MG63 (cell line): Measurements from ENCODE around the gene RCBTB2. TPM values are rescaled to one million over a fixed set of nuclear protein-coding genes. Genes with fewer than 3 reads are reported as not detected.
"Not testable (repeated sequence)": the region's sequence is repeated elsewhere in the genome, so short reads cannot be mapped to it uniquely, and the experiment has no call there.

Experiments used
- DNase-seq: peaks from one replicate; pipeline ENCODE4 v3.0.0-alpha.2; 2020
- H3K27me3 ChIP-seq: fragments of 250-450 bp; sonication (Bioruptor Pico); 2 replicates; pipeline ENCODE4 v1.5.1; 2020; ENCODE audit warnings: mild to moderate bottlenecking, moderate library complexity
- H3K36me3 ChIP-seq: fragments of 250-450 bp; sonication (Bioruptor Pico); 2 replicates; pipeline ENCODE4 v1.5.1; 2020; ENCODE audit warnings: mild to moderate bottlenecking, moderate library complexity
- H3K4me3 ChIP-seq: fragments of 250-450 bp; sonication (Bioruptor Pico); 2 replicates; pipeline ENCODE4 v1.5.1; 2020; ENCODE audit warnings: mild to moderate bottlenecking, moderate library complexity
- H3K9me3 ChIP-seq: fragments of 250-450 bp; sonication (Bioruptor Pico); 2 replicates; pipeline ENCODE4 v1.5.1; 2020; ENCODE audit warnings: mild to moderate bottlenecking, moderate library complexity
- total RNA-seq: library from RNA; depleted of rRNA; stranded (reverse); fragments of >200 nt; shearing (Covaris generic); gene quantifications from 2 replicates; pipeline ENCODE4 v1.2.3, GENCODE V29; 2014; ENCODE audit warnings: low replicate concordance

The RCBTB2 gene
- total RNA-seq, 1 experiment from 2014 or later = 3.0 TPM

GRCh38 chr13:48491423-48492095 lies 41.3 kb downstream of the RCBTB2 start:
- H3K4me3 ChIP-seq = no peak overlapping the region
- H3K36me3 ChIP-seq = no peaks in the 10 kb centered on the region; the same call in 1 of the 2 replicates
- DNase-seq = no peak
- no peaks in the 10 kb centered on the region for H3K27me3 ChIP-seq
- no peaks in the 10 kb centered on the region for H3K9me3 ChIP-seq

- no peaks in the 10 kb centered on the region for H3K9me3 ChIP-seq
- H3K27me3 ChIP-seq = no peaks in the 10 kb centered on the region
- no peak overlapping the region for H3K4me3 ChIP-seq
- no peaks in the 10 kb centered on the region; the same call in 1 of the 2 replicates for H3K36me3 ChIP-seq
- no peak for DNase-seq
Measured at GRCh38 chr13:48490241-48490640, 42.6 kb downstream of the RCBTB2 start.

GRCh38 chr13:48489666-48490065 lies 43.2 kb downstream of the RCBTB2 start:
- Histone ChIP-seq H3K4me3 (no peak overlapping the region), H3K9me3 (no peaks in the 10 kb centered on the region), H3K27me3 (no peaks in the 10 kb centered on the region), H3K36me3 (no peaks in the 10 kb centered on the region; the same call in 1 of the 2 replicates)
- no peak for DNase-seq

- Histone ChIP-seq H3K36me3 (peaks cover 4% of the 10 kb centered on the region; the same call in 1 of the 2 replicates), H3K9me3 (no peaks in the 10 kb centered on the region), H3K27me3 (no peaks in the 10 kb centered on the region), H3K4me3 (no peak overlapping the region)
- DNase-seq = no peak
Measured at GRCh38 chr13:48488995-48489394, 43.9 kb downstream of the RCBTB2 start.

- Histone ChIP-seq H3K27me3 (no peaks in the 10 kb centered on the region), H3K4me3 (no peak overlapping the region), H3K36me3 (peaks cover 4% of the 10 kb centered on the region; the same call in 1 of the 2 replicates), H3K9me3 (no peaks in the 10 kb centered on the region)
- no peak for DNase-seq
Measured at GRCh38 chr13:48487968-48488367, 44.9 kb downstream of the RCBTB2 start.

- Histone ChIP-seq H3K9me3 (no peaks in the 10 kb centered on the region), H3K36me3 (peaks cover 4% of the 10 kb centered on the region; the same call in 1 of the 2 replicates), H3K4me3 (no peak overlapping the region), H3K27me3 (no peaks in the 10 kb centered on the region)
- no peak for DNase-seq
Measured at GRCh38 chr13:48486836-48487235, 46.0 kb downstream of the RCBTB2 start.

- H3K9me3 ChIP-seq = no peaks in the 10 kb centered on the region
- no peaks in the 10 kb centered on the region for H3K27me3 ChIP-seq
- H3K36me3 ChIP-seq = peaks cover 4% of the 10 kb centered on the region; the same call in 1 of the 2 replicates
- no peak overlapping the region for H3K4me3 ChIP-seq
- DNase-seq = no peak
Measured at GRCh38 chr13:48486362-48486761, 46.5 kb downstream of the RCBTB2 start.

GRCh38 chr13:48485432-48485831 lies 47.4 kb downstream of the RCBTB2 start:
- H3K36me3 ChIP-seq = peaks cover 4% of the 10 kb centered on the region; the same call in 1 of the 2 replicates
- no peak for DNase-seq
- no peak overlapping the region for H3K4me3 ChIP-seq
- H3K27me3 ChIP-seq = no peaks in the 10 kb centered on the region
- H3K9me3 ChIP-seq = no peaks in the 10 kb centered on the region

- peaks cover 9% of the 10 kb centered on the region; the same call in 1 of the 2 replicates for H3K36me3 ChIP-seq
- H3K27me3 ChIP-seq = no peaks in the 10 kb centered on the region
- no peak overlapping the region for H3K4me3 ChIP-seq
- no peak for DNase-seq
- no peaks in the 10 kb centered on the region for H3K9me3 ChIP-seq
Measured at GRCh38 chr13:48483575-48483974, 49.3 kb downstream of the RCBTB2 start.

- H3K4me3 ChIP-seq = no peak overlapping the region
- no peaks in the 10 kb centered on the region for H3K9me3 ChIP-seq
- H3K36me3 ChIP-seq = peaks cover 16% of the 10 kb centered on the region
- no peak for DNase-seq
- no peaks in the 10 kb centered on the region for H3K27me3 ChIP-seq
Measured at GRCh38 chr13:48478391-48478790, 54.5 kb downstream of the RCBTB2 start.

GRCh38 chr13:48477191-48477855 lies 55.6 kb downstream of the RCBTB2 start:
- H3K9me3 ChIP-seq = no peaks in the 10 kb centered on the region
- no peak for DNase-seq
- no peaks in the 10 kb centered on the region for H3K27me3 ChIP-seq
- H3K36me3 ChIP-seq = peaks cover 16% of the 10 kb centered on the region
- H3K4me3 ChIP-seq = no peak overlapping the region

- Histone ChIP-seq H3K36me3 (peaks cover 16% of the 10 kb centered on the region), H3K27me3 (no peaks in the 10 kb centered on the region), H3K9me3 (no peaks in the 10 kb centered on the region), H3K4me3 (no peak overlapping the region)
- no peak for DNase-seq
Measured at GRCh38 chr13:48476686-48477085, 56.2 kb downstream of the RCBTB2 start.

- H3K27me3 ChIP-seq = no peaks in the 10 kb centered on the region
- H3K36me3 ChIP-seq = peaks cover 16% of the 10 kb centered on the region
- no peak overlapping the region for H3K4me3 ChIP-seq
Measured at GRCh38 chr13:48476215-48476614, 56.7 kb downstream of the RCBTB2 start.

GRCh38 chr13:48475230-48475629 lies 57.6 kb downstream of the RCBTB2 start:
- DNase-seq = no peak
- peaks cover 16% of the 10 kb centered on the region for H3K36me3 ChIP-seq
- H3K27me3 ChIP-seq = no peaks in the 10 kb centered on the region
- H3K4me3 ChIP-seq = no peak overlapping the region
- no peaks in the 10 kb centered on the region for H3K9me3 ChIP-seq

More at GRCh38 chr13:48476215-48476614, 56.7 kb downstream of the RCBTB2 start:
- no peaks in the 10 kb centered on the region for H3K9me3 ChIP-seq
- DNase-seq = no peak

GRCh38 chr13:48457578-48458242 lies 75.2 kb downstream of the RCBTB2 start:
- DNase-seq = no peak
- Histone ChIP-seq H3K9me3 (no peaks in the 10 kb centered on the region), H3K4me3 (no peak overlapping the region), H3K27me3 (no peaks in the 10 kb centered on the region), H3K36me3 (peaks cover 30% of the 10 kb centered on the region)

GRCh38 chr13:48456546-48456945 lies 76.3 kb downstream of the RCBTB2 start:
- Histone ChIP-seq H3K27me3 (no peaks in the 10 kb centered on the region), H3K4me3 (no peak overlapping the region), H3K9me3 (peaks cover 3% of the 10 kb centered on the region), H3K36me3 (peaks cover 28% of the 10 kb centered on the region)
- no peak for DNase-seq

- H3K27me3 ChIP-seq, H3K4me3 ChIP-seq: not testable (repeated sequence)
- DNase-seq = peak; percentile 31
- H3K36me3 ChIP-seq = peaks cover 16% of the 10 kb centered on the region
- peaks cover 16% of the 10 kb centered on the region for H3K9me3 ChIP-seq
Measured at GRCh38 chr13:48451196-48451595, 81.7 kb downstream of the RCBTB2 start.
